AG04449 (cell line): ENCODE measurements around the gene OR10A4.

Experiments
- CTCF ChIA-PET: fragments of 350-600 bp; formaldehyde crosslinking; extraction: SDS; loops from one replicate; lab custom pipeline; 2021; ENCODE audit warnings: antibody characterized with exemption; lab: Yijun Ruan, JAX
- POLR2A ChIA-PET: fragments of 400-600, 350-600 bp; formaldehyde crosslinking; extraction: SDS; loops from one replicate; lab custom pipeline; 2020; ENCODE audit warnings: antibody characterized with exemption, inconsistent platforms; lab: Yijun Ruan, JAX
- DNase-seq: peaks from one replicate; pipeline ENCODE4 v3.0.0-alpha.2; 2010; ENCODE audit warnings: low read depth, low spot score
- H3K4me3 ChIP-seq: 2 replicates; pipeline ENCODE4 v1.5.1; 2011; ENCODE audit warnings: low read depth, mild to moderate bottlenecking, control low read depth, low read length
- CTCF ChIP-seq: IDR thresholded peaks from one replicate; pipeline ENCODE4 v1.5.1; 2011; ENCODE audit warnings: mild to moderate bottlenecking, moderate library complexity, low read length, control low read depth, inconsistent platforms; ENCODE audit not compliant: insufficient read depth; ENCODE audit errors: missing control alignments

The OR10A4 gene

GRCh38 chr11:6876325-6876724 is at the start of gene OR10A4:
Gene OR10A4, plus strand, starts transcription at chr11:6876625. Its CDS starts 23 bp downstream, at chr11:6876648.
- ChIA-PET POLR2A (no interaction called here), CTCF (no interaction called here)
- no peak within 1 kb of the TSS for H3K4me3 ChIP-seq
- DNase-seq, result no peak
- TF ChIP-seq CTCF, result no peak

GRCh38 chr11:6828103-6828502 is 48.3 kb upstream of the OR10A4 start:
- no peak for DNase-seq
- H3K4me3 ChIP-seq, result no peak overlapping the region
- no peak for TF ChIP-seq CTCF
- ChIA-PET CTCF (no interaction called here), POLR2A (no interaction called here)

- ChIA-PET POLR2A (no interaction called here), CTCF (interaction anchor here (1.6 kb wide), 1 partner anchor 21 kb away, joined by 7 read pairs; no protein-coding TSS in a partner anchor)
- DNase-seq, result no peak
- TF ChIP-seq CTCF, result no peak
- no peak overlapping the region for H3K4me3 ChIP-seq
Measured at GRCh38 chr11:6833356-6833755, 43.1 kb upstream of the OR10A4 start.

GRCh38 chr11:6834021-6834420 is 42.4 kb upstream of the OR10A4 start:
- ChIA-PET CTCF (interaction anchor here (1.6 kb wide), 1 partner anchor 22 kb away, joined by 7 read pairs; no protein-coding TSS in a partner anchor), POLR2A (no interaction called here)
- TF ChIP-seq CTCF, result no peak

GRCh38 chr11:6841694-6842093 is 34.7 kb upstream of the OR10A4 start:
- DNase-seq, result no peak
- ChIA-PET POLR2A (no interaction called here), CTCF (no interaction called here)
- TF ChIP-seq CTCF, result no peak
- no peak overlapping the region for H3K4me3 ChIP-seq

More at GRCh38 chr11:6834021-6834420, 42.4 kb upstream of the OR10A4 start:
- no peak overlapping the region for H3K4me3 ChIP-seq
- DNase-seq, result no peak

GRCh38 chr11:6843670-6844069 is 32.8 kb upstream of the OR10A4 start:
- H3K4me3 ChIP-seq, result no peak overlapping the region
- DNase-seq, result no peak
- POLR2A ChIA-PET, result no interaction called here
- no peak for TF ChIP-seq CTCF
- CTCF ChIA-PET, result no interaction called here
